Smooth muscle cell of the brain vasculature (primary cell): Measurements from ENCODE around the gene PTDSS2.

Source experiments
- DNase-seq: peaks from one replicate; pipeline ENCODE4 v3.0.0-alpha.2; 2012; ENCODE audit warnings: low read depth, low spot score

Gene PTDSS2

DNA sequence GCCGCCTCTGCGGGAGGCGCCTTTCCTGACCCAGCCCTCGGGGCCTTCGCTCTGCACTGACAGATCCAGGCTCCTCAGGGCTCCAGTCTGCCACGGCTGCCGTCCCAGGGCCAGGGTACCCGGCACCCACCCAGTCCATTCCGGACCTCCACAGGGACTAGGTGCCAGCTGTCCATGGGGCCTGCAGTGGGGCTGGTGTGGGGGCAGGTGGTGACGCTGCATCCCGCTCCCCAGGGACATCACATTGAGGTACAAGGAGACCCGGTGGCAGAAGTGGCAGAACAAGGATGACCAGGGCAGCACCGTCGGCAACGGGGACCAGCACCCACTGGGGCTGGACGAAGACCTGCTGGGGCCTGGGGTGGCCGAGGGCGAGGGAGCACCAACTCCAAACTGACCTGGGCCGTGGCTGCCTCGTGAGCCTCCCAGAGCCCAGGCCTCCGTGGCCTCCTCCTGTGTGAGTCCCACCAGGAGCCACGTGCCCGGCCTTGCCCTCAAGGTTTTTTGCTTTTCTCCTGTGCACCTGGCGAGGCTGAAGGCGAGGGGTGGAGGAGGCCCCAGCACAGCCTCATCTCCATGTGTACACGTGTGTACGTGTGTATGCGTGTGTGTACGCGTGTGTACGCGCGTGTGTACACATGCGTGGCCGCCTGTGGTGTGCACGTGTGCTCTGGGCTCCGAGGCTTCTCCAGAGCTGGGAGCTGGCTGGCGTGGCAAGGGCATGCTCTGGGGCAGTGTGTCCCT, 40.3 kb downstream of the PTDSS2 start:
- DNase-seq: no peak

DNA sequence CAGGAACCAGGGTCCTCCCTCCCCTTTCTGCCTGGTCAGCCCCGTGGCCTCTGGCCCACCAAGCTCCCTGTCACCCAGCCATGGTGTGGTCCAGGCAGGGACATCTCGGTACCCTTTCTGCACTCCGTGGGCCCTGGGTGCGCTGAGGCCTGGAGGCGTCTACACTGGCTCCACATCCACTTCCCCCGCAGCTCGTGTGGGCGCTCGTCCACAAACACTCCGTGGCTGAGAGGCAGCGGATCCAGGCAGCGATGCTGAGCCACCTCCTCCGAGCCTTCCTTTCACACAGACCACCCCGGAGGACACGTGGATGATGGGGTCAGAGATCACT, 40.8 kb downstream of the PTDSS2 start:
- no peak for DNase-seq

DNA sequence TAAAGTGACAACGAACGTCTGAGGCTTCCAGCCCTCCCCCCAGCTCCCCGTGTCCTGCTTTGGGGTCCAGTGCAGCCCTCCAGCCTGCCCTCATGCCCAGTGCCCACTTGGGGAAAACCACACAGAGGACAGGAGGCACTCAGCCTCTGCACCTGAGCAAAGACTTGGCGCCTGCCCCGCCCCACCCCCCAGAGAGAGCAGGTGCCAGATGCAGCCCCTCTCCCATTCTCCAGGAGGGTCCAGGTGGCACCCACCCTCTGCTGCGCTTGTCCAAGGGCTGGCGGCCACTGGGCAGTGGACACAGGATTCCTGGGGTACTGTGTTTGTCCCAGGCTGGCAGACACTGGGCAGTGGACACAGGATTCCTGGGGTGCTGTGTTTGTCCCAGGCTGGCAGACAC, 41.3 kb downstream of the PTDSS2 start:
- no peak for DNase-seq

DNA sequence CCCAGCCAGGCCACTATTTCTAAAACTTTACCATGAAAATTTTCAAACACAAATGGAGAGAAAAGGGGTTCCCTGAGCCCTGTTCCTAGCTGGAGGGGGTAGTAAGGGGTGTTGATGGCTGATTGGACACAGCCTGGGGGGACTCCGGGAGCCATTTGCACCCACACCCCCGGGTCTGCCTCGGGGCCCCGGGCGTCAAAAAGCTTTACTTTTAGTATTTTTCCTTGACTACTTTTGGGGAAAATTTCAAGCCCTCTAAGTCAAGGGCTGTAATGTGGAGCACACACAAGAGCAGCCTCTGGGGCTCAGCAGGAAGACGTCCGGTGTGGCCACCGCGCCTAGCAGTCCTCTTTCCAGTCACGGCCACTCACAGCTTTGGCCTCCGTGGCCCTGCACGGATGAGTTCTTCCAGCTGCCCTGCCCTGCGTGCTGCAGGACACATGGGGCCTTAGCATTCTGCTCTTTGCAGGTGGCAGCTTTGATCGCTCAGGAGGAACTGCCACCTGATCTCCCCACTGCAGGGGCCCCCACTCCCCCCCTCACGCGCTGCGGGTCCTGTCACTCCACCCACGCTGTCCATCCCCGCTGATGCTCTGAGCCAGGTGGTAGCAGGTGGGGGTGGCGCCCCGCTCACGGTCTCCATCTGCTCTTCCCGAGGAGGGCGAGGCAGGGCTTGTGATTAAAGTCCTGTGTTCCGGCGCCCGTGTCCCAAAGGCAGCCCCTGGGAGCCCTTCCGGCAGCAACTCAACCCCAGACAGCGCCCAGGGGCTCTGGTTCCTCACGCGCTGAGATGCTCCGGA, 42.5 kb downstream of the PTDSS2 start:
- DNase-seq: no peak

DNA sequence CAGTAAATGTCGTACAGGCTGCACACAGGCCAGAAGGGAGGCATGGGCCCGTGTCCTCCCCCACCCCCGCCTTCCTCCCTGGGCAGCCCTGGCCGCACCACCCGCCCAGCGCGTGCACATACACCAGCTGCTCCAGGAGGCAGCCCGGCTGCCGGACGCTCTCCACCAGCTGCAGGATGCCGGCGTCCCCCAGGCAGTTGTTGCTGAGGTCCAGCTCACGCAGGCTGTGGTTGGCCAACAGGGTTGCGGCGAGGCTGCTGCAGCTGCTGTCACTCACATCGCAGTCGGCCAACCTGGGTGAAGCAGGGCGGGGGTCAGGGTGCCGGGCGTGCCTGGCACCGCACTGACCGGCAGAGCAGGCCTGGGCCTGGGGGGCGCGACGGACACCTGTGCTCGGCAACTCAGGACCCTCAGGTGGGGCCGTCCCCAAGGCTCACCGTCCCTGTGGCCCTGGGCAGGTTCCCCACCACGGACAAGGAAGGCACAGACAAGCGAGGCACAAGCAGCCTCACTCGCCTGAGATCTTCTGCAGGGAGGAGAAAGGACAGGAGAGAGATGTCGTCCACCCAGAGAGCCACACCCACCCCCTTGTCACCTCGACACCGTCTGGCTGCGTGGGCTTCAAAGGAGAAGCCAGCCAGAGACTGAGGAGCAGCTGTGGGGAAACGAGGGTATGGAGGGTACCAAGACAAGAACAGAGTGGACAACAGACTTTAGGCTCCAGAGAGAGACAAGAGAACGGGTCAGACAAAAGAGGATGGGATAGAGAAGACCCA, 44.9 kb downstream of the PTDSS2 start:
- DNase-seq: no peak

DNA sequence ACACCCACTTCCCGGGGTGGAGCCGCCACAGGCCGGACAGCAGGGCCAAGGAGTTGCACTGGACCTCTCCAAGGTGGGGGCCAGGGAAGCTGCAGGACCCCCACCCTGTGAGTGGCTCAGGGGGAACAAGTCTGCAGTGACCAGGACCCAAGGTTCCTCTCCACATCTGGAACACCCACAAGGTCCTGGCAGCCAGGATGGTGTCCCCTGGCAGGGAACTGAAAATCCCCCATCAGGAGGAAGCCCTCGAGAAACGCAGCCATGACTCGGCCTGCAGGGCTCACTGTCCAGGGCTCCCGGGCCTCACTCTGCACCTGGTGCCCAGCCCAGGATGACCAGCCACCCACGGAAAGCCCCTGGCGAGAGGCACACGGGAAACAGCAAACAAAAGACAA, 45.5 kb downstream of the PTDSS2 start:
- no peak for DNase-seq

DNA sequence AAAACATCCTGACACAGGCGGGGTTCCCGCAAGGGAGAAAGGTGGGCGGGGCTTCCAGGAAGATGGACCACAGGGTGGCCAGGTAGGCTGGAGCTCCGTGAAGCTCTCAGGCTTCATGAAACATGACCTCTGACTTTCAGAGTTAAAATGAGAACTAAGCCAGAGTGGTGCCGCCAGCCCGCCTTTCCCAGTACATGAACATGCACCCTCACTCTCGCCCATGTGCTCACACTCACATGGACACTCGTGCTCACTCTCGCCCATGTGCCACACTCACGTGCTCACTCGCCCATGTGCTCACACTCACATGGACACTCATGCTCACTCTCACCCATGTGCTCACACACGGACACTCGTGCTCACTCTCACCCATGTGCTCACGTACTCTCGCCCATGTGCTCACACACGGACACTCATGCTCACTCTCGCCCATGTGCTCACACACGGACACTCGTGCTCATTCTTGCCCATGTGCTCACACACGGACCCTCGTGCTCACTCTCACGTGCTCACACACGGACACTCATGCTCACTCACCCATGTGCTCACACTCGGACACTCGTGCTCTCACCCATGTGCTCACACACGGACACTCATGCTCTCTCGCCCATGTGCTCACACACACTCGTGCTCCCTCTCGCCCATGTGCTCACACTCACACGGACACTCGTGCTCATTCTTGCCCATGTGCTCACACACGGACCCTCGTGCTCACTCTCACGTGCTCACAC, 46.9 kb downstream of the PTDSS2 start:
- no peak for DNase-seq

DNA sequence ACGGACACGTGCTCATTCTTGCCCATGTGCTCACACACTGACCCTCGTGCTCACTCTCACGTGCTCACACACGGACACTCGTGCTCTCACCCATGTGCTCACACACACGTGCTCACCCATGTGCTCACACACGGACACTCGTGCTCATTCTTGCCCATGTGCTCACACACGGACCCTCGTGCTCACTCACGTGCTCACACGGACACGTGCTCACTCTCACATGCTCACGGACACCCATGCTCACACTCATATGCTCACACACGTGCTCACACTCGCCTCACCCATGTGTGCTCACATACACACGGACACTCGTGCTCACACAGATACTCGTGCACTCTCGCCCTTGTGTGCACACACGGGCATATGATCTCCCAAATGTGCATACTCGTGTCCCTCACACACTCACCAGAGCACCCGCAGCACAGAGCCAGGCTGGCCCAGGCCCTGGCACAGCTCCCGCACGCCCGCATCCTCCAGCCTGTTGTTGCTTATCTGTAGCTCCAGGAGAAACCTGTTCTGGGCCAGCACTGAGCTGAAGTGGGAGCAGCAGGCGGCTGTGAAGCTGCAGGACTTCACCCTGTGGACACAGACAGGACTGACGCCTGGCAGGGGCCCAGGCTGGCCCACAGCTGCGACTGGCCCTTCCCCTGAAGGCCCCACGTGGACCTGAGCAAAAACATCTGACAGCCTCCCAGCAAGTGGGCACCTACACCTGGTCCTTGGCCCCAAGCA, 47.7 kb downstream of the PTDSS2 start:
- no peak for DNase-seq

DNA sequence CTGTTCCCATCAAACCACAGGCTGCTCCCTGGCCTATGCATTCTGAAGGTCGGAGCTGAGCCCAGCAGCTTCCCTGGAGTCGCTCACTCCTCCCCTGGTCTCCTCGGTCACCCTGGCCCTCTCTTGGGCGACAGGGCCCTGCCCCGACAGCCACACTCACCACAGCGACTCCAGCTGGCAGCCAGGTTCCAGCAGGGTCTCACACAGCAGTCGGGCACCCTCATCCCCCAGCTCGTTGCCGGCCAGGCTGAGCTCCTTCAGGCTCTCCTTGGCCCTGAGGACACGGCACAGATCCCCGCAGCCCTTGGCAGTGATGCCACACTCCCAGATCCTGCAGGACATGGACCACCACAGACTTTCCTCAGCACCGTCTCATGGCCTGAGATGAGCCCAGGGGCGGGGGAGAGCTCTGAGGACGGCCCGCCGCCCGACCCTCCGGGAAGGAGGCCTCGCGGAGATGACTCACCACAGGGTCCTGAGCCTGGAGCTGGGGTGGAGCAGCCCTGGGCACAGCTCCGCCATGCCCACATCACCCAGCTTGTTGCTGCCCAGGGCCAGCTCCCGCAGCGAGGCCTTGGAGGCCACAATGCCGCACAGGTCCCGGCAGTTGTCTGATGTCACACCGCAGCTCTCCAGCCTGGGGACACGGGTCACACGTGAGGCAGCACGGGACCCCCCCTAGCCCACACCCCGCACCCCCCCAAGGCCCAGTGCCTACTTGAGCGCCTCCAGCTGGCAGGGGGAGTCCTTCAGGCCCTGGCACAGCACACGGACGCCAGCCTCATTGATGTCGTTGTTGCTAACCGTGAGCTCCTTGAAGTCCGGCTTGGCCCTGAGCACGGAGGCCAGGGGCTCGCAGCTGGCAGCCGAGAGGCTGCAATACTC, 48.5 kb downstream of the PTDSS2 start:
- no peak for DNase-seq

DNA sequence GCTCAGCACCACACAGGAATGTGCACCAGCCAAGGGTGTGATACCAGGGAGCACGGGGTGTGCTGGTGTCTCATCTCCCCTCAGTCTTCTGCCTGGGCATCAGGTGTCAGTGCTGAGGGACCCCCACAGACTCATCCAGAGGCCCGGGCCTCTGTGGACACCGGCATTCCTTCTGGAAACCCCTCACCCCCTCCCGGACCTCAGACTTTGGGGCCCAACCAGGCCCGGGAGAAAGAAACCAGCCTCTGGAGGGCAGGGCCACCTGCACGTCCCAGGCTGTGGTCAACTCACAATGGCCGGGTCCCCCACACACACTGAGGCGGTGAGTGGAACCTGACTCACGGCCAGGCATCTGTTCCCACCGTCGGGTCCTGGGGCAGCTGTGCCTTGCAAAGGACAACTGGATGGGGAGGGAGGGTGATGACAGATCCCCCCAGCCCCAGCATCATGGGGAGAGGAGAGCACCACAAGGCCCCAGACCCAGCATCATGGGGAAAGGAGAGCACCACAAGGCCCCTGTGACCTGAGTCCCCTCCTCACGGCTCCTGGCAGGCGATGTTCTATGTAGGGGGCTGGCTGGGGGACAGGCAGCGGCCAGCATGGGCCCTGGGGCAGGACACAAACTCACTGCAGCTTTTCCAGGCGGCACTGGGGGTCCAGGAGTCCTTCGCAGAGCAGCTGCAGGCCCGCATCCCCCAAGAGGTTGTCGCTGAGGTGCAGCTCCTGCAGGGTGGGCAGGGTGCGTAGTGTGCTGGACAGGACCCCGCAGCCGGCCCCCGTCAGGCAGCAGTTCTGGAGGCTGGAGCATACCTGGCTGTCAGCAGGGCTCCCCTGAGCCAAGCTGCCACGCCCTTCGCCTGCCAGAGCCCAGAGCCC, 49.4 kb downstream of the PTDSS2 start:
- no peak for DNase-seq

DNA sequence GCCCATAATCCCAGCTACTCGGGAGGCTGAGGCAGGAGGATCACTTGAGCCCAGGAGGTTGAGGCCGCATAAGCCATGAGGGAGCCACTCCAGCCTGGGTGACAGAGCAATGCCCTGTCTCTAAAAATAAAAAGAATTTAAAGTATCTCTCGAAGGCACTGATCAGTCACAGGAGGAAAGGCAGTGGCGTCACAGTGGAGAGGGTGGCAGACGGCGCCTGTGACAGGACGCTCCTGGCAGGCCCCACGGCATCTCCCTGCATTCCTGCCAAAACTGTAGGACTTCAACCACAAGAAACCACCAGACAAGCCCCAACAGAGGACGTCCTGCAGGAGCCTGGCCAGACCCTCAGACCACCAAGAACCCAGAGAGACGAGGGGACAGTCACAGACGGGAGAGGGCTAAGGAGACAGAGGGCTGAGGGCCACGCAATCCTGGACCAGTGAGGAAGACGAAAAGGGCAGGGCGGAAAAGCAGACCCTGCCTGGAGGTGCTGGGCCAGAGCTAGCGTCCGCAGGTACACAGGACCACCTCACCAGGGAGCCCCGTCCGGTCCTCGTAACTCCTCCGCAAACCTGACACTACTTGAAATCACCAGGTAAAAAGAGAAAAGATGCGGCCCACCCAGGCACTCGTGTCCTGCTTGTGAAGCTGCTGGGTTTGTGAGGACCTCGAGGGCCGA, 51.1 kb downstream of the PTDSS2 start:
- no peak for DNase-seq

DNA sequence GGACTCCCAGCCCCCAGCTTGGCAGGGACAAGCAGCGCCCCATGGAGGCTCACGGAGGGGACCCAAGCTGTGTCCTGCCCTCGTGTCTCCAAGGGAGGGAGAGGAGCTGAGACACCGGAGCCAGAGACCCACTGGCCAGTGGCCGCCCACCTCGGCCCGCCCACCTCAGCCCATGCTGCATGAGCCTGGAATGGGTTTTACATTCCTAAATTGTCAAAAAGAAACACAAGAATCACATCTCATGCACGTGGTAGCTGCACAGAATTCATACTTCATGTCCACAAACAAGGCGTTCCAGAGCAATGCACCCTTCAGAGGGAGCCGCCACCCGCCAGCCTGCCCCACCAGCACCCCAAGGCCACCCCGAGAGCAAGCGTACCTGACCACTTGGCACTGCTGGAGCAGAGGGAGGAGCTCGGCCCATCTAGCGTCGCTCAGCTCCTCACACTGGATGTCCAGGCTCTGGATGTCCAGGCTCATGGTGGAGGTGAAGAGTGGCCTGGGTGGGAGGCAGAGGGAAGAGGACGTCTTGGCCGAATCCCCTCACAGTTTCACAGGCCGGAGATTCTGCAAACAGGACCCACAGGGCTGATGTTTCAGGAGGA, 51.7 kb downstream of the PTDSS2 start:
- no peak for DNase-seq

DNA sequence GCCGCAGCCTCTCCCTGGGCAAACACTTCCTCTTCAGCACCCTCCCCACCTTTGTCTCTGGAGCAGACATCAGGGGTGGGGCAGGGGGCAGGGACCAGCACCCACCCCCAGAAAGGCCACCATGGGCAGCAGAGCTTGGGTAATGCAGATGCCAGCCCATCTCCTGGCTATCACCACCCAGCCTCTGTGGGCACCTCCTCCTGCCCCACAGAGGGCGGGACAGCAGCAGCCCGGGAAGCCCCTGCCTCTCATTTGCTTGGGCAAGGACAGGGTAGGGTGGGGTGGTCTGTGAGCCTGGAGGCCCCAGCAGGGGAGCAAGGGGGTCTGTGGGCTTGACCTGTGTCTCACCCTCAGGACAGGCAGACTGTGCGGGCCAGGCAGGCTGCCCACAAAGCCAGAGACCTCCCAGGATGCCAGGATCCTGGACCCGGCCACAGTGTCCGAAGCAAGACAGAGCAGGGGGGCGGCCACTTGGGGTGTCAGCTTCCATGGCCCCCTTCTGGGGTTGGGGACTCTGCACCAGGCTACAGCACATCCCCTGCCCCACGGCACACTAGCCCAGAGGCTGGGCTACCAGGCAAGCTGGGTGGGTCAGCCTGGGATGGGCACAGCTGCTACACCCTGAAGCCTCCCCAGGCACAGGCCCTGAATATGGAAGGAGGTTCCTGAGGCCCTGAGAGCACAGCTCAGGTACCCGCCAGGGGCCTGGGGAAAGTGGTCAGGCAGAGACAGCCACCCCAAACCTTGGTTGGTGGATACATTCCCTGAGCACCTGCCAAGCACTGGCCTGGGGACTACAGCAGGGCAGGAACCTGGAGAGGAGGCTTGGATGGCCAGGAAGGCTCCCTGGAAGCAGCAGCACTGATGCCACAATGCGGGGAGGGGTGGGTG, 52.5 kb downstream of the PTDSS2 start:
- no peak for DNase-seq

DNA sequence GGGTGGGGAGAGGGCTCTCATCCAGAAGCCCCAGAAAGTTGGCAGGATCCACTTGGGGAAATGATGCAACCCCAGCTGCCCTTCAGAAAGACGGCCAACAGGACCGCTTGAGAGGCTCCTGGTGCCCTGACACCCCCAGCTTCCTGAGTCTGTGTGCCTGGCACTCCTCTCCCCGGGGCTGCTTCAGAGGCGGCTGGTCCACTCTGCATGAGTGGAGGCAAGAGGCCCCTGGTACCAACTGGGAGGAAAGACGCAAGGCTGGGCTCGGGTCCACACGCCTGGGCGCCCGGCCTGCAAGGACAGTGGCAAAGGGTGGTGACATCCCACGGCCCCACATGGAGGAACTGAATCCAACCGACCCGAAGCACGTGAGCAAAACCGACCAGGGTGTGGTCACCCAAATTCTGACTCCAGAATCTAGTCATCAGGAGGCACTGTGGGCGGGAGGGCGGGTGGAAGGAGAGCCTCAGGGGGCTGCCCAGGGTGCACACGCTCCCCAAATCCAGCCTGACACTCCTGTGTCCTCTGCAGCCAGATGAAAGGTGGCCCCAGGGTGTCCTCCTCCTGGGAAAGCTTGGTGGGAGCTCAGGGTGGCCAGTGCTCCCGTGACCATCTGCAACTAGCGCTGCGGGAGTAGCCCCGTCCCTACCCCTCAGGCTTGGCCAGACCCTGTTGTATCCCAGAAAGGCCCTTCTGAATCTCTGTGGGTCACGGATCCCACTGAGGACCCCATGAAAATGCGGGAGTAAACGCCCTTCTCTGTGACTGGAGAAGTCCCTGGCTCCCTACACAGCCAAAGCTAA, 53.3 kb downstream of the PTDSS2 start:
- no peak for DNase-seq

DNA sequence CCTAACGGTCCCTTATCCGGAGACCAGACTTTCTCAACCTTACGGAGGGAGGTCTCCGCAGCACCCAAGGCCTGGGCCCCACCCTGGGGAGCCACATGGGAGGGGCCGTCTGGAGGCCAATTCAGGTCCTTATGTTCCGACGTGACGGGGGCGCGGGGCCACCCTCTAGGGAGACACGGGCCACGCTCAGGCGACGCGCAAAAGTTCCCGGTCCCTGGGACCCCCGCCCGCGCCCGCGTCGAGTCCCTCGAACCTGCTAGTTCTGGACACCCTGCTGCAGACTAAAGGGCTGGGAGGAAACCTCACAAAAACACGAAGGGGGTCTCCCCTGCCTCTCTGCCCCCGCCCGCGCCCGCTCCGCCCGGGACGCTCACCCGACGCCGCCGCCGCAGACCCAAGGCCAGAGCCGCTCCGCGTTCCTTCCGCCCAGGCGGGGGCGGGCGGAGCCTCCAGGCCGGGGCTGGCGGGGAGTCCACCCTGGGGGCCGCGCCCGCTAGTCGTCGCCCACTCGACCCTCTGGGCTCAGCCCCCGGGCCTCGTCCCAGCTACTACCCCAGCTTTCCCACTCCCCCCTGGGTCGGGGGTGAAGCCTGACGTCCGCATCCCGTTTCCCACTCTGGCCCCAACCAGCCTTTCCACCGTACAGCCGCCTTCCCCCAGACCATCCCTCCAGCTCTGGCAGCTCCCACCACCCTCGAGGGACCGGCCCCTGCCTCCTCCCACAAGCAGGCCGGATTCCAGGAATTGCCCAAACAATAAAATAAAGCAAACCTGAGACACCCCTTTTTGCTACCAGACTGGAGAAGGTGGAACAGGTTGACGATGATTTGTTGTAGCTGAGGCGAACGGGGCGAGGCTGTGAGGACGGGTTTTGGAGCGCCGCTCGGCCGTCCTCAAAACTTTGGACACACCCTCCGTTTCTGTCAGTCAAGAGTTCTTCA, 54.2 kb downstream of the PTDSS2 start:
- no peak for DNase-seq
